Measurements from ENCODE around the gene BRD3.

The BRD3 gene

GRCh38 chr9:133991964-133992779 is 75.7 kb downstream of the BRD3 start, which contains the start of gene VAV2:
VAV2 (minus strand) TSS chr9:133992324; CDS start chr9:133992278, 46 bp downstream.
- TF ChIP-seq, protein P1, sequence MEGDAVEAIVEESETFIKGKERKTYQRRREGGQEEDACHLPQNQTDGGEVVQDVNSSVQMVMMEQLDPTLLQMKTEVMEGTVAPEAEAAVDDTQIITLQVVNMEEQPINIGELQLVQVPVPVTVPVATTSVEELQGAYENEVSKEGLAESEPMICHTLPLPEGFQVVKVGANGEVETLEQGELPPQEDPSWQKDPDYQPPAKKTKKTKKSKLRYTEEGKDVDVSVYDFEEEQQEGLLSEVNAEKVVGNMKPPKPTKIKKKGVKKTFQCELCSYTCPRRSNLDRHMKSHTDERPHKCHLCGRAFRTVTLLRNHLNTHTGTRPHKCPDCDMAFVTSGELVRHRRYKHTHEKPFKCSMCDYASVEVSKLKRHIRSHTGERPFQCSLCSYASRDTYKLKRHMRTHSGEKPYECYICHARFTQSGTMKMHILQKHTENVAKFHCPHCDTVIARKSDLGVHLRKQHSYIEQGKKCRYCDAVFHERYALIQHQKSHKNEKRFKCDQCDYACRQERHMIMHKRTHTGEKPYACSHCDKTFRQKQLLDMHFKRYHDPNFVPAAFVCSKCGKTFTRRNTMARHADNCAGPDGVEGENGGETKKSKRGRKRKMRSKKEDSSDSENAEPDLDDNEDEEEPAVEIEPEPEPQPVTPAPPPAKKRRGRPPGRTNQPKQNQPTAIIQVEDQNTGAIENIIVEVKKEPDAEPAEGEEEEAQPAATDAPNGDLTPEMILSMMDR (IDR thresholded peaks at IDR 0.05), result no peak

- TF ChIP-seq, protein P1 (IDR thresholded peaks at IDR 0.05), result no peak
These were observed 76.5 kb downstream of the BRD3 start for GRCh38 chr9:133991214-133991921.

GRCh38 chr9:133990366-133991213 is 77.2 kb downstream of the BRD3 start:
- TF ChIP-seq, protein P1 (IDR thresholded peaks at IDR 0.05), result no peak

GRCh38 chr9:133989625-133990365 is 78.0 kb downstream of the BRD3 start:
- TF ChIP-seq, protein P1 (IDR thresholded peaks at IDR 0.05), result no peak

- TF ChIP-seq, protein P1 (IDR thresholded peaks at IDR 0.05), result no peak
These were observed 79.7 kb downstream of the BRD3 start for GRCh38 chr9:133987946-133988665.

DNA sequence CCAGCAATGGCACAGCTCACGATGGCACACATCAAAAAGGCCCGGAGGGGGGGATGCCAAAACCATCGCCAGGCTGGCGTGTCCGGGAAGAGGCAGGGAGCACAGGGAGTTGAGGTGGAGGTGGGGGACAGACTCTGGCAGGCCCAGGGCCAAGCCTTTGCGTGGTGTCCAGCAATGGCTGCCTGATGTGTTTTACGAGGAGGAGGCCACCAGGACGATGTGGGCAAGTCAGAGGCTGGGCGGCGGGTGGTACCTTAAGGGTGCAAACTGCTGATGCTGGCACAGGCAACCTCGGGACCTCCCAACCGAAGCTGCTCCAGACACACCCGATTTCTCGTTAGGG is 80.4 kb downstream of the BRD3 start:
- TF ChIP-seq, protein P1 (IDR thresholded peaks at IDR 0.05), result no peak
